Natural killer cell (primary cell): ENCODE results near the gene ATP8B4. TPM values are rescaled to one million over a fixed set of nuclear protein-coding genes. Genes with fewer than 3 reads are reported as not detected.
A peak's percentile ranks its signal among the peaks of the same experiment; 100 is the strongest.

ENCODE experiments used
- ATAC-seq, 3 donors: fragments of 150-1000 bp in 2 of 3; fragments of 200-7000 bp in 1 of 3; cut with Tn5 transposase; 1 replicate in 1 of 3; 2 replicates in 2 of 3; pipeline ENCODE4 v1.10.0; 2021; ENCODE audit warnings: mild to moderate bottlenecking in 2 of 3, moderate library complexity in 2 of 3
- DNase-seq, 2 donors: peaks; one replicate each; pipeline versions ENCODE4 v3.0.0 to v3.0.0-alpha.2; 2013 to 2021; ENCODE audit warnings: mixed read lengths in 1 of 2
- H3K27ac ChIP-seq: one replicate; pipeline ENCODE4 v1.5.1; 2013; ENCODE audit warnings: mild to moderate bottlenecking, low read length
- H3K27me3 ChIP-seq: one replicate; pipeline ENCODE4 v1.6.1; 2013; ENCODE audit warnings: low read length; ENCODE audit not compliant: control insufficient read depth, insufficient read depth
- H3K36me3 ChIP-seq: one replicate; pipeline ENCODE4 v1.6.1; 2013; ENCODE audit warnings: low read length; ENCODE audit not compliant: control insufficient read depth, insufficient read depth
- H3K4me1 ChIP-seq: one replicate; pipeline ENCODE4 v1.6.1; 2013; ENCODE audit warnings: low read length; ENCODE audit not compliant: control insufficient read depth, insufficient read depth
- H3K4me3 ChIP-seq: one replicate; pipeline ENCODE4 v1.5.1; 2013; ENCODE audit warnings: low read length
- H3K9me3 ChIP-seq: one replicate; pipeline ENCODE4 v1.6.1; 2013; ENCODE audit warnings: low read length; ENCODE audit not compliant: control insufficient read depth, insufficient read depth
- H3K27ac Mint-ChIP-seq, 2 donors: one replicate each; pipeline ENCODE4 v1.8.0; 2022; ENCODE audit warnings: mild to moderate bottlenecking in 2 of 2, mixed read lengths in 2 of 2, moderate library complexity in 1 of 2
- H3K27me3 Mint-ChIP-seq, 2 donors: one replicate each; pipeline ENCODE4 v1.8.0; 2022; ENCODE audit warnings: low read depth in 2 of 2, mixed read lengths in 2 of 2
- H3K36me3 Mint-ChIP-seq: one replicate; pipeline ENCODE4 v1.8.0; 2022; ENCODE audit warnings: mixed read lengths
- H3K4me1 Mint-ChIP-seq, 2 donors: one replicate each; pipeline ENCODE4 v1.8.0; 2022; ENCODE audit warnings: mixed read lengths in 2 of 2
- H3K4me3 Mint-ChIP-seq: one replicate; pipeline ENCODE4 v1.8.0; 2022; ENCODE audit warnings: mild to moderate bottlenecking, moderate library complexity, mixed read lengths
- H3K9me3 Mint-ChIP-seq, 2 donors: one replicate each; pipeline ENCODE4 v1.8.0; 2022; ENCODE audit warnings: mixed read lengths in 2 of 2
- CTCF ChIP-seq: fragments of 200-600 bp; IDR thresholded peaks from one replicate; pipeline ENCODE4 v1.8.0; 2022; ENCODE audit warnings: antibody characterized with exemption
- WGBS: methylation state at CpG from one replicate; pipeline ENCODE4 v1.1.7; 2013; ENCODE audit warnings: missing lambda C conversion rate; ENCODE audit not compliant: insufficient coverage; 5-methylcytosine and 5-hydroxymethylcytosine counted together
- intact Hi-C: fragments of 100-400 bp; cut with micrococcal nuclease; formaldehyde crosslinking; loops from one replicate; pipeline ENCODE4 v1.14.2; 2022
- total RNA-seq, 4 donors: library from RNA; stranded (reverse); fragments of 120-200 nt in 1 of 4; gene quantifications; one replicate each; pipeline versions ENCODE4 v1.2.3 to v1.2.4, GENCODE V29; 2013 to 2022

Gene ATP8B4
- total RNA-seq, 3 donors from 2014 or later (not counting 1 experiment from before 2014, with no cell fraction given): 55.6 to 89.5 (median 75.1) TPM

- DNase-seq (no peak), ATAC-seq (no peak)
- Histone ChIP-seq H3K36me3 (peaks cover 23% of the 10 kb centered on the region), H3K9me3 (peaks cover 2% of the 10 kb centered on the region), H3K4me1 (peaks cover 2% of the 10 kb centered on the region), H3K4me3 (no peak overlapping the region), H3K27ac (no peak overlapping the region), H3K27me3 (no peaks in the 10 kb centered on the region)
- H3K4me1 Mint-ChIP-seq: peaks cover 30 to 47% of the 10 kb centered on the region in 2 donors
- no peak for TF ChIP-seq CTCF
- intact Hi-C loops: no loop called here
- no peaks in the 10 kb centered on the region for H3K27me3 Mint-ChIP-seq
- peak overlapping the region; percentile 89 to 95 for H3K27ac Mint-ChIP-seq
- H3K36me3 Mint-ChIP-seq: peaks cover 16% of the 10 kb centered on the region
- no peak overlapping the region for H3K4me3 Mint-ChIP-seq
- peaks cover 7 to 8% of the 10 kb centered on the region in 2 donors for H3K9me3 Mint-ChIP-seq
Measured at GRCh38 chr15:50044406-50044805, 74.6 kb downstream of the ATP8B4 start.

- Histone ChIP-seq H3K4me1 (peaks cover 2% of the 10 kb centered on the region), H3K36me3 (peaks cover 34% of the 10 kb centered on the region), H3K9me3 (peaks cover 2% of the 10 kb centered on the region), H3K27me3 (no peaks in the 10 kb centered on the region), H3K4me3 (no peak overlapping the region), H3K27ac (no peak overlapping the region)
- H3K4me3 Mint-ChIP-seq: no peak overlapping the region
- peaks cover 7 to 8% of the 10 kb centered on the region in 2 donors for H3K9me3 Mint-ChIP-seq
- TF ChIP-seq CTCF: no peak
- H3K36me3 Mint-ChIP-seq: peaks cover 16% of the 10 kb centered on the region
- DNase-seq (no peak), ATAC-seq (no peak)
- 100% methylated on average over 2 of the region's 2 CpGs for WGBS
- H3K4me1 Mint-ChIP-seq: peaks cover 32 to 49% of the 10 kb centered on the region in 2 donors
- intact Hi-C loops: no loop called here
- H3K27me3 Mint-ChIP-seq: no peaks in the 10 kb centered on the region
- H3K27ac Mint-ChIP-seq: peak overlapping the region; percentile 8 to 13
Measured at GRCh38 chr15:50042775-50043174, 76.3 kb downstream of the ATP8B4 start.

- Histone ChIP-seq H3K4me3 (no peak overlapping the region), H3K36me3 (peaks cover 10% of the 10 kb centered on the region)
- no peak for ATAC-seq
Measured at GRCh38 chr15:50030456-50030855, 88.6 kb downstream of the ATP8B4 start.

More at GRCh38 chr15:50030456-50030855, 88.6 kb downstream of the ATP8B4 start:
- Mint-ChIP-seq H3K27ac (peak overlapping the region in 1 of 2 donors; percentile 23), H3K4me3 (no peak overlapping the region), H3K4me1 (peaks cover 5 to 7% of the 10 kb centered on the region in 2 donors), H3K36me3 (no peaks in the 10 kb centered on the region), H3K27me3 (no peaks in the 10 kb centered on the region), H3K9me3 (no peaks in the 10 kb centered on the region)
- intact Hi-C loops: no loop called here
- DNase-seq: no peak
- H3K4me1 ChIP-seq: no peaks in the 10 kb centered on the region
- TF ChIP-seq CTCF: no peak
- H3K9me3 ChIP-seq: no peaks in the 10 kb centered on the region
- H3K27me3 ChIP-seq: no peaks in the 10 kb centered on the region
- no peak overlapping the region for H3K27ac ChIP-seq
